ENCODE data around the gene MAPKAPK2. TPM values are rescaled to one million over a fixed set of nuclear protein-coding genes. Genes with fewer than 3 reads are reported as not detected.

Gene MAPKAPK2
- total and polyA plus RNA-seq, 2 of the 13 experiments (the other 11 are each of a cell fraction or from before 2014, with no cell fraction given) = 16.6 to 34.0 TPM

- TF ChIP-seq ZNF687 (CRISPR knock-in tag; IDR thresholded peaks at IDR 0.05) = peak; percentile 64
- TF ChIP-seq AGO2 (optimal IDR thresholded peaks at IDR 0.05; ENCODE audit: low read depth, low read length) = peak; percentile 30
- TF ChIP-seq ZNF644 (CRISPR knock-in tag; IDR thresholded peaks at IDR 0.05; ENCODE audit: low read depth) = no peak
- TF ChIP-seq ZNF768 (CRISPR knock-in tag; IDR thresholded peaks at IDR 0.05) = peak; percentile 31; the same call in 1 of the 2 replicates
- TF ChIP-seq SRF (IDR thresholded peaks at IDR 0.05; ENCODE audit: low read depth, low read length) = peak; percentile 96
- 0 out of 2 replicates have a peak, but pooled peaks have one; percentile 20 for TF ChIP-seq ZNF784 (CRISPR knock-in tag; IDR thresholded peaks at IDR 0.05; ENCODE audit: borderline replicate concordance)
- peak; percentile 60; the same call in 1 of the 2 replicates for TF ChIP-seq PATZ1 (CRISPR knock-in tag; IDR thresholded peaks at IDR 0.05)
- no peak for TF ChIP-seq ZNF567 (CRISPR knock-in tag; IDR thresholded peaks at IDR 0.05; ENCODE audit: borderline replicate concordance)
- TF ChIP-seq ZNF251 (CRISPR knock-in tag; IDR thresholded peaks at IDR 0.05) = no peak
- TF ChIP-seq TFDP1 (CRISPR knock-in tag; IDR thresholded peaks at IDR 0.05; ENCODE audit: borderline replicate concordance) = no peak
- no peak for TF ChIP-seq SMARCC2 (IDR thresholded peaks at IDR 0.05)
- TF ChIP-seq MTA1 (CRISPR knock-in tag; IDR thresholded peaks at IDR 0.05; ENCODE audit: borderline replicate concordance) = 0 out of 2 replicates have a peak, but pooled peaks have one; percentile 55
- no peak for TF ChIP-seq TBL1XR1 (IDR thresholded peaks at IDR 0.05; ENCODE audit: borderline replicate concordance, low read length, partially characterized antibody)
- peak; percentile 37; the same call in 1 of the 2 replicates for TF ChIP-seq PHF20 (CRISPR knock-in tag; IDR thresholded peaks at IDR 0.05)
- no peak for TF ChIP-seq ZFP41 (CRISPR knock-in tag; IDR thresholded peaks at IDR 0.05; ENCODE audit: borderline replicate concordance)
- TF ChIP-seq XRCC5 (optimal IDR thresholded peaks at IDR 0.05; ENCODE audit: low read length) = peak; percentile 9
- TF ChIP-seq TAF15 (IDR thresholded peaks at IDR 0.05; ENCODE audit: low read depth, low read length, poor library complexity, severe bottlenecking) = peak; percentile 49
- TF ChIP-seq POLR2A (IDR thresholded peaks at IDR 0.05; ENCODE audit: insufficient read depth in 1 of 2, low read depth in 2 of 2, low read length in 2 of 2) = peak in 1 of 2 experiments; percentile 32; a peak in 1 of 4 replicates
- TF ChIP-seq YY1 (IDR thresholded peaks at IDR 0.05; ENCODE audit: insufficient read depth, insufficient replicate concordance, low read depth, low read length) = peak; percentile 47
- TF ChIP-seq KMT2A (CRISPR knock-in tag; IDR thresholded peaks at IDR 0.05) = 0 out of 2 replicates have a peak, but pooled peaks have one; percentile 3
- TF ChIP-seq SNAPC5 (CRISPR knock-in tag; IDR thresholded peaks at IDR 0.05; ENCODE audit: borderline replicate concordance) = no peak
These were observed 1.2 kb downstream of the MAPKAPK2 start (continued) for GRCh38 chr1:206685769-206686477.
